ENCODE data around the gene PPIC. TPM values are rescaled to one million over a fixed set of nuclear protein-coding genes. Genes with fewer than 3 reads are reported as not detected.
"Not testable (repeated sequence)": the region's sequence is repeated elsewhere in the genome, so short reads cannot be mapped to it uniquely, and the experiment has no call there.

Gene PPIC
- total RNA-seq, 1 donor from 2014 or later = 13.6 TPM

- Histone ChIP-seq H3K9me3 (ENCODE audit: control insufficient read depth in 3 of 3, low read length in 3 of 3) (no peaks in the 10 kb centered on the region), H3K9ac (ENCODE audit: low read depth in 1 of 3, low read length in 3 of 3) (no peak overlapping the region), H3K4me3 (ENCODE audit: low read length in 3 of 3) (no peak overlapping the region), H3K36me3 (ENCODE audit: control insufficient read depth in 3 of 3, insufficient read depth in 3 of 3, low read length in 3 of 3) (peaks cover 0 to 3% (median 0%) of the 10 kb centered on the region in 3 donors), H3K27ac (ENCODE audit: low read depth, low read length) (no peak overlapping the region), H3K27me3 (ENCODE audit: control insufficient read depth in 3 of 3, insufficient read depth in 3 of 3, low read length in 3 of 3) (no peaks in the 10 kb centered on the region), H3K4me1 (ENCODE audit: control insufficient read depth in 3 of 3, insufficient read depth in 3 of 3, low read length in 3 of 3) (no peaks in the 10 kb centered on the region)
Measured at GRCh38 chr5:122985006-122985700, 51.4 kb downstream of the PPIC start.

- no peaks in the 10 kb centered on the region for H3K9me3 ChIP-seq (ENCODE audit: control insufficient read depth in 3 of 3, low read length in 3 of 3)
- H3K4me1 ChIP-seq (ENCODE audit: control insufficient read depth in 3 of 3, insufficient read depth in 3 of 3, low read length in 3 of 3) = no peaks in the 10 kb centered on the region
- no peak overlapping the region for H3K9ac ChIP-seq (ENCODE audit: low read depth in 1 of 3, low read length in 3 of 3)
- no peak overlapping the region for H3K4me3 ChIP-seq (ENCODE audit: low read length in 3 of 3)
- H3K36me3 ChIP-seq (ENCODE audit: control insufficient read depth in 3 of 3, insufficient read depth in 3 of 3, low read length in 3 of 3) = peaks cover 0 to 3% (median 0%) of the 10 kb centered on the region in 3 donors
- H3K27ac ChIP-seq (ENCODE audit: low read depth, low read length) = no peak overlapping the region
- H3K27me3 ChIP-seq (ENCODE audit: control insufficient read depth in 3 of 3, insufficient read depth in 3 of 3, low read length in 3 of 3) = no peaks in the 10 kb centered on the region
Measured at GRCh38 chr5:122984425-122984824, 52.1 kb downstream of the PPIC start.

GRCh38 chr5:122982376-122982775 is 54.1 kb downstream of the PPIC start:
- H3K9ac ChIP-seq (ENCODE audit: low read depth in 1 of 3, low read length in 3 of 3) = no peak overlapping the region
- peaks cover 0 to 3% (median 0%) of the 10 kb centered on the region in 3 donors for H3K36me3 ChIP-seq (ENCODE audit: control insufficient read depth in 3 of 3, insufficient read depth in 3 of 3, low read length in 3 of 3)
- H3K9me3 ChIP-seq (ENCODE audit: control insufficient read depth in 3 of 3, low read length in 3 of 3) = no peaks in the 10 kb centered on the region
- H3K4me3 ChIP-seq (ENCODE audit: low read length in 3 of 3) = no peak overlapping the region
- H3K27me3 ChIP-seq (ENCODE audit: control insufficient read depth in 3 of 3, insufficient read depth in 3 of 3, low read length in 3 of 3) = no peaks in the 10 kb centered on the region
- no peak overlapping the region for H3K27ac ChIP-seq (ENCODE audit: low read depth, low read length)
- no peaks in the 10 kb centered on the region for H3K4me1 ChIP-seq (ENCODE audit: control insufficient read depth in 3 of 3, insufficient read depth in 3 of 3, low read length in 3 of 3)

GRCh38 chr5:122981846-122982245 is 54.7 kb downstream of the PPIC start:
- H3K36me3 ChIP-seq (ENCODE audit: control insufficient read depth in 3 of 3, insufficient read depth in 3 of 3, low read length in 3 of 3) = peaks cover 0 to 3% (median 0%) of the 10 kb centered on the region in 3 donors
- no peak overlapping the region for H3K4me3 ChIP-seq (ENCODE audit: low read length in 3 of 3)
- no peaks in the 10 kb centered on the region for H3K27me3 ChIP-seq (ENCODE audit: control insufficient read depth in 3 of 3, insufficient read depth in 3 of 3, low read length in 3 of 3)
- H3K27ac ChIP-seq (ENCODE audit: low read depth, low read length) = no peak overlapping the region
- no peaks in the 10 kb centered on the region for H3K4me1 ChIP-seq (ENCODE audit: control insufficient read depth in 3 of 3, insufficient read depth in 3 of 3, low read length in 3 of 3)
- H3K9ac ChIP-seq (ENCODE audit: low read depth in 1 of 3, low read length in 3 of 3) = no peak overlapping the region
- H3K9me3 ChIP-seq (ENCODE audit: control insufficient read depth in 3 of 3, low read length in 3 of 3) = no peaks in the 10 kb centered on the region

- no peaks in the 10 kb centered on the region for H3K36me3 ChIP-seq (ENCODE audit: control insufficient read depth in 3 of 3, insufficient read depth in 3 of 3, low read length in 3 of 3)
- H3K4me3 ChIP-seq (ENCODE audit: low read length in 3 of 3) = no peak overlapping the region
- no peak overlapping the region for H3K9ac ChIP-seq (ENCODE audit: low read depth in 1 of 3, low read length in 3 of 3)
- no peak overlapping the region for H3K27ac ChIP-seq (ENCODE audit: low read depth, low read length)
- H3K4me1 ChIP-seq (ENCODE audit: control insufficient read depth in 3 of 3, insufficient read depth in 3 of 3, low read length in 3 of 3) = no peaks in the 10 kb centered on the region
- H3K27me3 ChIP-seq (ENCODE audit: control insufficient read depth in 3 of 3, insufficient read depth in 3 of 3, low read length in 3 of 3) = no peaks in the 10 kb centered on the region
- no peaks in the 10 kb centered on the region for H3K9me3 ChIP-seq (ENCODE audit: control insufficient read depth in 3 of 3, low read length in 3 of 3)
Measured at GRCh38 chr5:122978644-122979297, 57.8 kb downstream of the PPIC start.

- no peaks in the 10 kb centered on the region for H3K36me3 ChIP-seq (ENCODE audit: control insufficient read depth in 3 of 3, insufficient read depth in 3 of 3, low read length in 3 of 3)
- H3K27ac ChIP-seq (ENCODE audit: low read depth, low read length) = no peak overlapping the region
- H3K9ac ChIP-seq (ENCODE audit: low read depth in 1 of 3, low read length in 3 of 3) = no peak overlapping the region
- H3K4me3 ChIP-seq (ENCODE audit: low read length in 3 of 3) = no peak overlapping the region
- H3K27me3 ChIP-seq (ENCODE audit: control insufficient read depth in 3 of 3, insufficient read depth in 3 of 3, low read length in 3 of 3) = no peaks in the 10 kb centered on the region
- no peaks in the 10 kb centered on the region for H3K4me1 ChIP-seq (ENCODE audit: control insufficient read depth in 3 of 3, insufficient read depth in 3 of 3, low read length in 3 of 3)
- H3K9me3 ChIP-seq (ENCODE audit: control insufficient read depth in 3 of 3, low read length in 3 of 3) = no peaks in the 10 kb centered on the region
Measured at GRCh38 chr5:122978068-122978467, 58.5 kb downstream of the PPIC start.

- no peak overlapping the region for H3K27ac ChIP-seq (ENCODE audit: low read depth, low read length)
- no peaks in the 10 kb centered on the region for H3K36me3 ChIP-seq (ENCODE audit: control insufficient read depth in 3 of 3, insufficient read depth in 3 of 3, low read length in 3 of 3)
- no peak overlapping the region for H3K9ac ChIP-seq (ENCODE audit: low read depth in 1 of 3, low read length in 3 of 3)
- H3K9me3 ChIP-seq (ENCODE audit: control insufficient read depth in 3 of 3, low read length in 3 of 3) = no peaks in the 10 kb centered on the region
- no peaks in the 10 kb centered on the region for H3K27me3 ChIP-seq (ENCODE audit: control insufficient read depth in 3 of 3, insufficient read depth in 3 of 3, low read length in 3 of 3)
- H3K4me3 ChIP-seq (ENCODE audit: low read length in 3 of 3) = no peak overlapping the region
- H3K4me1 ChIP-seq (ENCODE audit: control insufficient read depth in 3 of 3, insufficient read depth in 3 of 3, low read length in 3 of 3) = no peaks in the 10 kb centered on the region
Measured at GRCh38 chr5:122977319-122977718, 59.2 kb downstream of the PPIC start.

- H3K36me3 ChIP-seq (ENCODE audit: control insufficient read depth in 3 of 3, insufficient read depth in 3 of 3, low read length in 3 of 3); H3K27me3 ChIP-seq (ENCODE audit: control insufficient read depth in 3 of 3, insufficient read depth in 3 of 3, low read length in 3 of 3); H3K9me3 ChIP-seq (ENCODE audit: control insufficient read depth in 3 of 3, low read length in 3 of 3); H3K4me1 ChIP-seq (ENCODE audit: control insufficient read depth in 3 of 3, insufficient read depth in 3 of 3, low read length in 3 of 3); H3K27ac ChIP-seq (ENCODE audit: low read depth, low read length); H3K9ac ChIP-seq (ENCODE audit: low read depth in 1 of 3, low read length in 3 of 3); H3K4me3 ChIP-seq (ENCODE audit: low read length in 3 of 3): not testable (repeated sequence)
Measured at GRCh38 chr5:122974251-122974650, 62.3 kb downstream of the PPIC start.

GRCh38 chr5:122973759-122974158 is 62.8 kb downstream of the PPIC start:
- not testable (repeated sequence) for H3K4me1 ChIP-seq (ENCODE audit: control insufficient read depth in 3 of 3, insufficient read depth in 3 of 3, low read length in 3 of 3); H3K27me3 ChIP-seq (ENCODE audit: control insufficient read depth in 3 of 3, insufficient read depth in 3 of 3, low read length in 3 of 3); H3K9ac ChIP-seq (ENCODE audit: low read depth in 1 of 3, low read length in 3 of 3); H3K9me3 ChIP-seq (ENCODE audit: control insufficient read depth in 3 of 3, low read length in 3 of 3); H3K4me3 ChIP-seq (ENCODE audit: low read length in 3 of 3); H3K36me3 ChIP-seq (ENCODE audit: control insufficient read depth in 3 of 3, insufficient read depth in 3 of 3, low read length in 3 of 3); H3K27ac ChIP-seq (ENCODE audit: low read depth, low read length)
